AML-193 (cell line): ENCODE measurements around the gene ZNF20.
"Not testable (repeated sequence)": the region's sequence is repeated elsewhere in the genome, so short reads cannot be mapped to it uniquely, and the experiment has no call there.

Experiments
- DNase-seq, 2 experiments: peaks; one replicate each; lab custom pipeline; 2025; lab: John Stamatoyannopoulos, UW

The ZNF20 gene

DNA sequence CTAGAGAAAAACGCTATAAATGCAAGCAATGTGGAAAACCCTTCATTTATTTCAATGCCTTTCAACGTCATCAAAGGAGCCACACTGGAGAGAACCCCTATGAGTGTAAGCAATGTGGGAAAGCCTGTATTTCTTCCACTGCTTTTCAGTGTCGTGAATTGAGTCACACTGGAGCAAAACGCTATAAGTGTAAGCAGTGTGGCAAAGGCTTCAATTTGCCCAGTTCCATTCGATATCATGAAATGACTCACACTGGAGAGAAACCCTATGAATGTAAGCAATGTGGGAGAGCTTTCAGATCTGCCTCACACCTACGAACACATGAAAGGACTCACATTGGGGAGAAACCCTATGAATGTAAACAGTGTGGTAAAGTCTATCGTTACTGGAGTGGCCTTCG is 27.4 kb downstream of the ZNF20 start:
- DNase-seq = no peak

DNA sequence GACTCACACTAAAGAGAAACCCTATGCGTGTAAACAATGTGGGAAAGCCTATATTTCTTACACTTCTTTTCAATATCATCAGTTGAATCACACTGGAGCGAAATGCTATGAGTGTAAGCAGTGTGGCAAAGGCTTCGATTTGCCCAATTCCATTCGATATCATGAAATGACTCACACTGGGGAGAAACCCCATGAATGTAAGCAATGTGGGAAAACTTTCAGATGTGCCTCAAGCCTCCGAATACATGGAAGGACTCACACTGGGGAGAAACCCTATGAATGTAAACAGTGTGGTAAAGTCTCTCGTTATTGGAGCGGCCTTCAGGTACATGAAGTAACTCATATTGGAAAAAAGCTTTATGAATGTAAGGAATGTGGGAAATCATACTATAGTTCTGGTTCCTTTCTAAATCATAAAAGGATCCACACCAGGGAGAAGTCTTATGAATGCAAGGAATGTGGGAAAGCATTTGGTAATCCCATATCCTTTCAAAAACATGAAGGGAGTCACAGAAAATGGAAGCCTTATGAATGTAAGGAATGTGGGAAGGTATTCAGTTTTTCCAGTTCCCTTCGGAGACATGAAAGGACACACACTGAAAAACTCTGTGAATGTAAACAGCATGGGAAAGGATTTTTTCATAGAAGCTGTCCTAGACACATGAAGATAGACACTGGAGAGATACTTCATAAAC is 28.1 kb downstream of the ZNF20 start:
- DNase-seq = no peak

- no peak for DNase-seq
Observed at GRCh38 chr19:12111176-12111575, 29.0 kb downstream of the ZNF20 start.

GRCh38 chr19:12103909-12104308 is 36.2 kb downstream of the ZNF20 start:
- DNase-seq = not testable (repeated sequence)

- peak; percentile 17 to 18 for DNase-seq
Observed at GRCh38 chr19:12098040-12098439, 42.1 kb downstream of the ZNF20 start.

- DNase-seq = peak; percentile 75 to 83
Observed at GRCh38 chr19:12095111-12095790, 44.9 kb downstream of the ZNF20 start.

GRCh38 chr19:12093777-12094176 is 46.4 kb downstream of the ZNF20 start:
- no peak for DNase-seq

GRCh38 chr19:12092956-12093355 is 47.2 kb downstream of the ZNF20 start:
- DNase-seq = peak; percentile 17 to 24

- peak; percentile 94 for DNase-seq
Observed at GRCh38 chr19:12092065-12092867, 47.9 kb downstream of the ZNF20 start.

DNA sequence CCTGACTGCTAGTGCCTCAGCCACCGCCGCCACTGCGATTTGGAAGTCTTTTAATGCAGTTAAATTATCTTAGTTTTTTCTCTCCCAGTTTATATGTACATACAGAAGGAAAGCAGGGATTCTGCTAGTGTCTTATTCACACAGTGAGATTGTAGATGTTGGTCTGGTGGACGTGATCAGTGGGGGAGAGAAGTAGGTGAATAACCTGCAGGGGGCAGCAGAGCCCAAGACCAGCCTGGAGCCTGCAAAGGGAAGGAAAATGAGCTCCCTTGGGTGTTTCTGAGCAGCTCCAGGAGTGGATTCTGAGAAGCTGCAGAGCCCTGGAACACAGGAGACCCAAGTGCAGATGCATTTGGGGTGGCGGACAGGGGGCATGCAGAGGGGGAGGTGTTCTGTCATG is 49.3 kb downstream of the ZNF20 start:
- peak; percentile 69 to 76 for DNase-seq

DNA sequence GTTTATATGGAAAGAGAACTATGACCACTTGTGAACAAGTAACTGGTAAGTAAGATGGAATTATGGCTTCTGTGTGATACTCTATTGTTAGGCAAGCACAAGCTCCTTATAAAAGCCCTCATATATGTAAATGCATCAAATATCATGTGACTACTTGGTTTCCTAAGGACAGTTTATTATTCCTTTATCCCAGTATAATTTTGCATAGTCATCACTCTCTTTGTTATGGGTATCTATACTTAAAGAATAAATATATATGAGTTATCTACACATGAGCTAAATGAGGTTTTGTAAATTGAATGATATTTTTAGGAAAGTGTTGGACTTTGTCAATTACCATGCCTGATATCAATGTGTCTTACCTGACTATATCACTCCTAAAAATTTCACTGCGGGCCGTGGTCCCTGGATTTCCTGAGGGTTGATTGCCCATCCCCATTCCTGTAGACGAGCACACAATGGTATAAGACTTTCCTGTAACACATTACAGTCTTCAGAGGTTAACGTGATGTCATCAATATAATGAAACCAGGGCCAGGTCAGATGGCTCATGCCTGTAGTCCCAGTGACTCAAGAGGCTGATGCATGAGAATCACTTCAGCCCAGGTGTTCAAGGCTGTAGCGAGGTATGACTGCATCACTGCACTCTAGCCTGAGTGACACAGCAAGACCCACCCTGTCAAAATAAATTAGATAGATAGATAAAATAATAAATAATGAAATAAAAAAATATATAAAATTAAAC is 54.9 kb downstream of the ZNF20 start:
- DNase-seq = no peak

GRCh38 chr19:12083336-12083735 is 56.8 kb downstream of the ZNF20 start:
- DNase-seq = not testable (repeated sequence)
